Trophoblast cell (in vitro differentiated cells and primary cell): ENCODE data around the gene ACTR1A.

Source experiments
- DNase-seq, 2 donors: peaks; one replicate each; pipeline ENCODE4 v3.0.0-alpha.2; 2016
- H2AFZ ChIP-seq: 2 replicates; pipeline ENCODE4 v1.6.1; 2013; ENCODE audit warnings: low read length, moderate library complexity, mild to moderate bottlenecking; ENCODE audit not compliant: insufficient read depth, poor library complexity
- H2AK5ac ChIP-seq: 2 replicates; pipeline ENCODE4 v1.6.1; 2013; ENCODE audit warnings: mild to moderate bottlenecking, low read length
- H2BK120ac ChIP-seq: 2 replicates; pipeline ENCODE4 v1.6.1; 2013; ENCODE audit warnings: low read length, mild to moderate bottlenecking, moderate library complexity; ENCODE audit not compliant: insufficient read depth, poor library complexity
- H2BK12ac ChIP-seq: 2 replicates; pipeline ENCODE4 v1.6.1; 2013; ENCODE audit warnings: mild to moderate bottlenecking, low read length, moderate library complexity
- H2BK5ac ChIP-seq: 2 replicates; pipeline ENCODE4 v1.6.1; 2013; ENCODE audit warnings: low read length, low read depth, moderate library complexity, mild to moderate bottlenecking; ENCODE audit not compliant: poor library complexity
- H3K14ac ChIP-seq: 2 replicates; pipeline ENCODE4 v1.6.1; 2013; ENCODE audit warnings: mild to moderate bottlenecking, low read length
- H3K18ac ChIP-seq: 2 replicates; pipeline ENCODE4 v1.6.1; 2013; ENCODE audit warnings: mild to moderate bottlenecking, low read length
- H3K23ac ChIP-seq: 2 replicates; pipeline ENCODE4 v1.6.1; 2013; ENCODE audit warnings: low read length
- H3K27ac ChIP-seq: 2 replicates; pipeline ENCODE4 v1.5.1; 2013; ENCODE audit warnings: low read depth, mild to moderate bottlenecking, inconsistent platforms, low read length, moderate library complexity
- H3K27me3 ChIP-seq: 2 replicates; pipeline ENCODE4 v1.6.1; 2013; ENCODE audit warnings: inconsistent platforms, mild to moderate bottlenecking, low read length, moderate library complexity; ENCODE audit not compliant: insufficient read depth
- H3K36me3 ChIP-seq, 2 experiments: 1 replicate in 1 of 2; 2 replicates in 1 of 2; pipeline ENCODE4 v1.6.1; 2013; ENCODE audit warnings: low read length in 2 of 2, mild to moderate bottlenecking in 2 of 2, moderate library complexity in 1 of 2; ENCODE audit not compliant: insufficient read depth in 2 of 2, control insufficient read depth in 1 of 2
- H3K4ac ChIP-seq: 2 replicates; pipeline ENCODE4 v1.6.1; 2013; ENCODE audit warnings: low read depth, mild to moderate bottlenecking, low read length, moderate library complexity
- H3K4me1 ChIP-seq, 2 experiments: 1 replicate in 1 of 2; 2 replicates in 1 of 2; pipeline ENCODE4 v1.6.1; 2013; ENCODE audit warnings: low read length in 2 of 2, mild to moderate bottlenecking in 2 of 2, moderate library complexity in 1 of 2; ENCODE audit not compliant: insufficient read depth in 2 of 2, control insufficient read depth in 1 of 2
- H3K4me2 ChIP-seq: 2 replicates; pipeline ENCODE4 v1.6.1; 2013; ENCODE audit warnings: inconsistent platforms, mild to moderate bottlenecking, low read length, moderate library complexity
- H3K4me3 ChIP-seq: 2 replicates; pipeline ENCODE4 v1.5.1; 2013; ENCODE audit warnings: mild to moderate bottlenecking, low read depth, low read length, inconsistent platforms
- H3K79me1 ChIP-seq: one replicate; pipeline ENCODE4 v1.6.1; 2013; ENCODE audit warnings: low read length
- H3K79me2 ChIP-seq: 2 replicates; pipeline ENCODE4 v1.6.1; 2013; ENCODE audit warnings: low read length, mild to moderate bottlenecking; ENCODE audit not compliant: control insufficient read depth, insufficient read depth, poor library complexity
- H3K9ac ChIP-seq: 2 replicates; pipeline ENCODE4 v1.6.1; 2013; ENCODE audit warnings: mild to moderate bottlenecking, low read length
- H3K9me3 ChIP-seq: 2 replicates; pipeline ENCODE4 v1.6.1; 2013; ENCODE audit warnings: low read depth, mild to moderate bottlenecking, control low read depth, inconsistent platforms, low read length; ENCODE audit not compliant: insufficient read depth
- H4K12ac ChIP-seq: 2 replicates; pipeline ENCODE4 v1.6.1; 2013; ENCODE audit warnings: low read depth, mild to moderate bottlenecking, low read length, moderate library complexity
- H4K8ac ChIP-seq: 2 replicates; pipeline ENCODE4 v1.6.1; 2013; ENCODE audit warnings: low read depth, mild to moderate bottlenecking, low read length, moderate library complexity
- H4K91ac ChIP-seq: one replicate; pipeline ENCODE4 v1.6.1; 2013; ENCODE audit warnings: low read depth, mild to moderate bottlenecking, low read length, moderate library complexity
- WGBS: extraction: QIAGEN DNeasy Blood & Tissue Kit; methylation state at CpG from one replicate; pipeline ENCODE4 v1.1.7; 2013; ENCODE audit warnings: missing lambda C conversion rate; ENCODE audit not compliant: insufficient read length, insufficient coverage; ENCODE audit errors: extremely low coverage; 5-methylcytosine and 5-hydroxymethylcytosine counted together

The ACTR1A gene

GRCh38 chr10:102434394-102435132 is 67.9 kb downstream of the ACTR1A start:
- H4K91ac ChIP-seq, result no peak overlapping the region
- peaks cover 10 to 21% of the 10 kb centered on the region in 2 experiments for H3K4me1 ChIP-seq
- peaks cover 6% of the 10 kb centered on the region for H3K79me1 ChIP-seq
- no peak overlapping the region for H3K18ac ChIP-seq
- no peaks in the 10 kb centered on the region for H3K9me3 ChIP-seq
- H3K79me2 ChIP-seq, result peaks cover 4% of the 10 kb centered on the region
- H4K8ac ChIP-seq, result peak overlapping the region; percentile 10
- no peak overlapping the region for H3K9ac ChIP-seq
- H3K36me3 ChIP-seq, result no peaks in the 10 kb centered on the region
- no peak overlapping the region for H2BK5ac ChIP-seq
- H3K4me3 ChIP-seq, result no peak overlapping the region
- no peak overlapping the region for H3K27ac ChIP-seq
- no peak overlapping the region for H3K23ac ChIP-seq
- H4K12ac ChIP-seq, result no peak overlapping the region
- no CpG with 5 or more reads among the region's 9 CpGs for WGBS
- H3K4ac ChIP-seq, result no peak overlapping the region
- no peak overlapping the region for H3K4me2 ChIP-seq
- no peak for DNase-seq
- no peak overlapping the region for H3K14ac ChIP-seq
- no peak overlapping the region for H2AK5ac ChIP-seq
- no peak overlapping the region for H2BK12ac ChIP-seq
- no peaks in the 10 kb centered on the region for H3K27me3 ChIP-seq
- H2BK120ac ChIP-seq, result no peak overlapping the region
- peak overlapping the region; percentile 62 for H2AFZ ChIP-seq

DNA sequence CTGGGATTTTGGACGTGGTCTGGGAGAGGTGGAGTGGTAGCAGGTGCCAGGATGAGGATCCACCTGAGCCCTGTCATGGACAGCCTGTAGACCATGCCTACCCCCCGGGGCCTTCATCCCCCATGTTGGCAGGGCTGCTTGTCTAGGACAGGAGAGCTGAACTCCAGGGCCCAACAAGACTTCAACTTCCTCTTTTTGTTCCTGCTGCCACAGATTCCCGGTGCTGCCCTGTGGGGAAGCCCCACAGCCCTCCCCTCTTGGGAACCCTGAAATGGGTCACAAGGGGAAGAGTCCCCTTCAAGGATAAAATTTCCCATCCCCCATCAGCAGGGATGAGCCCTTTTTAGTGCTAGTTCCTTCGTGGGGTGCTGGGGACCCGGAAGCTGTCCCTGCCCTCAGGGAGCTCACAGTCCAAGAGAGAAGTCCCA is 68.9 kb downstream of the ACTR1A start:
- no peak overlapping the region for H2BK5ac ChIP-seq
- DNase-seq, result no peak
- no peak overlapping the region for H3K4me3 ChIP-seq
- no peak overlapping the region for H3K18ac ChIP-seq
- no peak overlapping the region for H3K4ac ChIP-seq
- H3K4me1 ChIP-seq, result peaks cover 10 to 24% of the 10 kb centered on the region in 2 experiments
- no peak overlapping the region for H3K23ac ChIP-seq
- peaks cover 6% of the 10 kb centered on the region for H3K79me1 ChIP-seq
- H4K91ac ChIP-seq, result no peak overlapping the region
- no peak overlapping the region for H3K27ac ChIP-seq
- H4K8ac ChIP-seq, result no peak overlapping the region
- H3K36me3 ChIP-seq, result no peaks in the 10 kb centered on the region
- H2BK12ac ChIP-seq, result no peak overlapping the region
- no peak overlapping the region for H3K14ac ChIP-seq
- H3K27me3 ChIP-seq, result no peaks in the 10 kb centered on the region
- no peaks in the 10 kb centered on the region for H3K9me3 ChIP-seq
- H4K12ac ChIP-seq, result no peak overlapping the region
- peaks cover 4% of the 10 kb centered on the region for H3K79me2 ChIP-seq
- no CpG with 5 or more reads among the region's 5 CpGs for WGBS
- H2AK5ac ChIP-seq, result no peak overlapping the region
- H3K9ac ChIP-seq, result no peak overlapping the region
- H2AFZ ChIP-seq, result no peak overlapping the region
- H2BK120ac ChIP-seq, result no peak overlapping the region
- no peak overlapping the region for H3K4me2 ChIP-seq

DNA sequence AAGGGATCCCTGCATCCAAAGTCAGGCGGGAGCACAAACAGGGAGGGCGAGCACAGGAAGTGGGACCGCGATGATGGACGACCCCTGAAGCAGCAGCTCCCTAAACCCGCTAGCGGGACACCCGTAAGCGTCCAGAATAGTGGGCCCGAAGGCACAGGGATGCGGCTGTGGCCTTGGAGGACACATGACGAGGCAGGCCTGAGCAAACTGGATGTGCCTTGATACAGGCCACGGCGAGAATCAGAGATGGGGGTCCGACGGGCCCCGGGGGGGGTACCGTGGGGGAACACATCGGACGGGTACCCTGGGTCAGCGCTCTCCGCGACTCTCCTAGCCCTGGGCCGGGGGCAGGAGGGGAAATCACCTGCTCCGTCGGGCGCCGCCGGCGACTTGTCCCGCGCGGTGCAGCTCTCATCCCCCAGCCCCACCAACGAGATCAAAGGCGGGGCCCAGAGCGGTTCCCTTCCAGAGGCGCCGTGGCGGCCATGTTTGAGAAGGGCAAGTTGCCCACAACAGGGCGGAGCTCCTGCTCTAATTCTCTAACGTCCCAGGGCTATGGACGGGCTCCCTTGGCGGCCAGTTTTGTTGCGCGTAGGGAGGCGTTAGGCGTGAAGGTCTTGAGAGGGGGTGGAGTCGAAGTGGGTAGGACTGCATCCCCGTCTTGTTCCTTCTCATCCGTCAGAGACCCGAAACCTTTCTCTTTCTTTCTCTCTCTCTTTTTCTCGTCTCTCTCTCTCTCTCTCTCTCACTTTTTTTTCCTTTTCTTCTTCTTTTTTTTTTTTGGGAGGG is 70.2 kb downstream of the ACTR1A start, which contains the start of gene CUEDC2:
Gene CUEDC2 (minus strand): TSS at position 413 of the 789 bp plus-strand sequence. CDS start 7,386 bp downstream, outside the sequence.
- H3K79me2 ChIP-seq, result peaks cover 4% of the 10 kb centered on the region
- H4K8ac ChIP-seq, result peak within 1 kb of the TSS; percentile 66
- WGBS, result no CpG with 5 or more reads among the region's 52 CpGs
- peaks cover 6% of the 10 kb centered on the region for H3K79me1 ChIP-seq
- peak within 1 kb of the TSS; percentile 88 for H3K9ac ChIP-seq
- H3K18ac ChIP-seq, result peak within 1 kb of the TSS; percentile 90
- no peak within 1 kb of the TSS for H3K23ac ChIP-seq
- H3K9me3 ChIP-seq, result no peaks in the 10 kb centered on the region
- peak within 1 kb of the TSS; percentile 18 for H2BK120ac ChIP-seq
- H4K91ac ChIP-seq, result peak within 1 kb of the TSS; percentile 64
- H2BK12ac ChIP-seq, result peak within 1 kb of the TSS; percentile 20
- H3K27ac ChIP-seq, result no peak within 1 kb of the TSS
- H2AFZ ChIP-seq, result peak within 1 kb of the TSS; percentile 27
- H2AK5ac ChIP-seq, result peak within 1 kb of the TSS; percentile 70
- H3K36me3 ChIP-seq, result no peaks in the 10 kb centered on the region
- H4K12ac ChIP-seq, result peak within 1 kb of the TSS; percentile 92
- peak within 1 kb of the TSS; percentile 41 for H2BK5ac ChIP-seq
- H3K4me1 ChIP-seq, result peaks cover 10 to 24% of the 10 kb centered on the region in 2 experiments
- peak within 1 kb of the TSS; percentile 88 for H3K4me3 ChIP-seq
- peak within 1 kb of the TSS; percentile 91 for H3K4me2 ChIP-seq
- H3K14ac ChIP-seq, result peak within 1 kb of the TSS; percentile 71
- no peaks in the 10 kb centered on the region for H3K27me3 ChIP-seq
- DNase-seq, result peak; percentile 96 to 99
- H3K4ac ChIP-seq, result peak within 1 kb of the TSS; percentile 37

DNA sequence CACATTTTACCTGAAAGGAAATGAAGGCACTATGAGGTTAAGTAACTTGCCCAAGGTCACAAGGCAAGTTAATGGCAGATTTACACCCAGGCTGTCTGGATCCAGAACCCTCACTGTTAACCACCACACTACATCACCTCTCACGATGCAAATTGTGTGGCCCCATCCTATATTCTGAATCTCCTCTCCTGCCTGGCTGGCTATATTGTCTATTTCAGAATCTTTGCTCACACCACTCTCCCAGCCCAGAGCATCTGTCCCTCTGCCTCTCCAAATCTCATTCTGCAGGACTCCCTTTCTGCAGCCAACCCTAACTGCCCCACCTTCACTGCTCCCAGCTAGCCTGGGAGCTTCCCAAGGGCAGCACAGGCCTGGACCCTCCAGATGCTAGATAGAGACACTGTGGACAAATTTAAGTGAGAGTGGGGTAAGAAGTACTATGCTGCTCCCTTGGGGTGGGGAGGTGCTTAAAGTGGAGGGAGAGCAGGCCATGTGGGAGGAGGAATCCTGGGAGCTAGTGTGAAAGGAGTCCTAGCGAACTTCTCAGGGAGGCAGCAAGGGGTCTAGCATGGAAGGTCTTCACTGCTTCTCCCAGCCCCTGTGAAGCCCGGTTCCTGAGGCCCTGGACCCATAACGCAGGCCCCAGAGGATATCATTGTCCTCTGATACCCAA is 70.9 kb downstream of the ACTR1A start:
- no CpG with 5 or more reads among the region's 4 CpGs for WGBS
- H3K27ac ChIP-seq, result no peak overlapping the region
- H2BK120ac ChIP-seq, result peak overlapping the region; percentile 18
- peak overlapping the region; percentile 66 for H4K8ac ChIP-seq
- no peaks in the 10 kb centered on the region for H3K36me3 ChIP-seq
- peaks cover 6% of the 10 kb centered on the region for H3K79me1 ChIP-seq
- no peak overlapping the region for H3K23ac ChIP-seq
- peak overlapping the region; percentile 92 for H4K12ac ChIP-seq
- peak overlapping the region; percentile 71 for H3K14ac ChIP-seq
- peaks cover 4% of the 10 kb centered on the region for H3K79me2 ChIP-seq
- H3K27me3 ChIP-seq, result no peaks in the 10 kb centered on the region
- peak overlapping the region; percentile 70 for H2AK5ac ChIP-seq
- H2AFZ ChIP-seq, result peak overlapping the region; percentile 27
- H3K4me3 ChIP-seq, result peak overlapping the region; percentile 88
- no peak overlapping the region for H2BK5ac ChIP-seq
- H3K9me3 ChIP-seq, result no peaks in the 10 kb centered on the region
- peak overlapping the region; percentile 88 for H3K9ac ChIP-seq
- peak overlapping the region; percentile 91 for H3K4me2 ChIP-seq
- H4K91ac ChIP-seq, result peak overlapping the region; percentile 64
- peak overlapping the region; percentile 20 for H2BK12ac ChIP-seq
- peak overlapping the region; percentile 37 for H3K4ac ChIP-seq
- H3K18ac ChIP-seq, result peak overlapping the region; percentile 90
- H3K4me1 ChIP-seq, result peaks cover 10 to 24% of the 10 kb centered on the region in 2 experiments
- no peak for DNase-seq
